NCI-H2029 treated with DMSO at 0.1 percent for 48 hours (cell line): ENCODE results near the gene RHOA.
"Not testable (repeated sequence)": the region's sequence is repeated elsewhere in the genome, so short reads cannot be mapped to it uniquely, and the experiment has no call there.

Source experiments
- DNase-seq: peaks from one replicate; lab custom pipeline; 2025; lab: John Stamatoyannopoulos, UW

The RHOA gene

DNA sequence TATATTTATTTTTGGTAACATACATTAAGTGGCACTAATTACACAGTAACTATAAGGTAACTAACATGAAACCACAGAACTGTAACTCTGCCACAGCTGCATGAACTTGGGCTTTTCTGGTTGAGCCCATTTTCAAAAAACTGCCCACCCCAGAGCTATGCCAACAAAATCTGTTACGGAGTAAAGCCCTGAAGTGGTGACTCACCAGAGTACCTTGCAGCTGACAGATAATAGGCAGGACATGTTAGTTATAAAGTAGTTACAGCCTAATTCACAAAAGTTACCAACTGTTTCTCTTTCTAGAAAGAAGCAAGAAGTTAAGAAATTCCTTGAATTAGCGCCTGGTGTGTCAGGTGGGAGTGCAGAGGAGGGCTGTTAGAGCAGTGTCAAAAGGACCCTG lies 52.2 kb downstream of the RHOA start:
- no peak for DNase-seq

DNA sequence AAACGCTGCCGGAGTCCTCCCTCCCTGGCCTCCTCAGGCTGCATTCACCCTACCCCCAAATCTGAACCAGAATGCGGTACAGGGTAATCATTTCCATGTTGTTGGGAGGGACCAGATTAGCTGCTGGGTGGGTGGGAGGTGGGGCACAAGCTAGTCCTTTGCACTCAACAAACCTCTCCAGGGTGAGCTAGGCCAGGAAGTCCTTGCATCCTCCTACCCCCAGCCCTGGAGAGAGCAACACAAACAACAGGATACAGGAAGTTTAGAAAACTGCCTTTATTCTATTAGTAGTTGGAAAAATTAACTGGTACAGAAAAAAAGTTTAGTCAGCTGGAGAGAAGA lies 52.9 kb downstream of the RHOA start:
- no peak for DNase-seq

GRCh38 chr3:49358217-49358883 lies 53.4 kb downstream of the RHOA start, which contains the start of gene GPX1:
Gene GPX1 (minus strand): TSS chr3:49358353. CDS start chr3:49358278, 75 bp downstream.
- peak; percentile 54 for DNase-seq

DNA sequence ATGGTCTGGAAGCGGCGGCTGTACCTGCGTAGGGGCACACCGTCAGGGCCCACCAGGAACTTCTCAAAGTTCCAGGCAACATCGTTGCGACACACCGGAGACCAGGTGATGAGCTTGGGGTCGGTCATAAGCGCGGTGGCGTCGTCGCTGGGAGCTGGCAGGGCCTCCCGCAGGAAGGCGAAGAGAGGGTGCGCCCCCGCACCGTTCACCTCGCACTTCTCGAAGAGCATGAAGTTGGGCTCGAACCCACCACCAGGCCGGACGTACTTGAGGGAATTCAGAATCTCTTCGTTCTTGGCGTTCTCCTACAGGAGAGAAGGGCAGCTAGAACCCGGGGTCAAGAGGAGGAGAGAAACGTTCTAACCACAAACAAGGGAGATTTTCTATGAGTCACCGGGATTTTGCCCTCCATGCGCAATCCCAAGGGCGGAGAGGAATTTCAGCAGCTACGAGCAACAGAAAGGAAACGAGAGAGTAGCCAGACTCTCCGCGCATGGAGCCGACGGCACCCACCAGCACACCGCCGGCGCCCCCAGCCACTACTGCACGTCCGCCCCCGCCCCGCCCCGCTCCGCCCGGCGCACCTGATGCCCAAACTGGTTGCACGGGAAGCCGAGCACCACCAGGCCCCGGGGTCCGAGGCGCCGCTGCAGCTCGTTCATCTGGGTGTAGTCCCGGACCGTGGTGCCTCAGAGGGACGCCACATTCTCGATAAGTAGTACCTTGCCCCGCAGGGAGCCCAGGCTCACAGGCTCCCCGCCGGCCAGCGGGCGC lies 54.1 kb downstream of the RHOA start:
- not testable (repeated sequence) for DNase-seq

DNA sequence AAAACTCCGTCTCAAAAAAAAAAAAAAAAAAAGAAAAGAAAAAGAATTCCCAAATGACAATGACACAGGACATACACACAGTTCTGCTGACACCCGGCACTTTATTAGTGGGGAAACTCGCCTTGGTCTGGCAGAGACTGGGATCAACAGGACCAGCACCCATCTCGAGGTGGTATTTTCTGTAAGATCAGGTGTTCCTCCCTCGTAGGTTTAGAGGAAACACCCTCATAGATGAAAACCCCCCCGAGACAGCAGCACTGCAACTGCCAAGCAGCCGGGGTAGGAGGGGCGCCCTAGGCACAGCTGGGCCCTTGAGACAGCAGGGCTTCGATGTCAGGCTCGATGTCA lies 54.7 kb downstream of the RHOA start:
- not testable (repeated sequence) for DNase-seq

DNA sequence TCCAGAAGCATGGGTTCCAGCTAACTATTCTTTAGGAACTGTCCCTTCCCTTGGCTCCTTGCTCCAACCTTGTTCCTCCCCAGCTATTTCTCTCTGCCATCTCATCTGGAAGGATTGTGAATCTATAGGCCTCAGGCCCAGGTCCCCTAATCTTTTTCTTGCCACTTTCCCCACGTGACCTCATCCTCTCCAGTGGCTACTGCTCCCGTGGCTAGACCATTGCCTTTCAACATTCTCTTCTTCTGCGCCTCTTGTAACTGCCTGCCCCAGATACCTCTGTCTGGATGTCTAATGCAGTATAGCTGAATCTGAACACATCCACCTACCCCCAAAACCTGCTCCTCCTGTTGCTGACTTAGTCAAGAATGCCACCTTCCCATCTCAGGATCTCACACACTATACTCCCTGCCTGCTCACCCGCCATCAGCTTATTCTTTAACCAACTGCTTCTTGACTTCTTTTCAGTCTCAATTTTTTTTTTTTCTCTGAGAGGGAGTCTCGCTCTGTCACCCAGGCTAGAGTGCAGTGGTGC lies 58.8 kb downstream of the RHOA start:
- DNase-seq = no peak

DNA sequence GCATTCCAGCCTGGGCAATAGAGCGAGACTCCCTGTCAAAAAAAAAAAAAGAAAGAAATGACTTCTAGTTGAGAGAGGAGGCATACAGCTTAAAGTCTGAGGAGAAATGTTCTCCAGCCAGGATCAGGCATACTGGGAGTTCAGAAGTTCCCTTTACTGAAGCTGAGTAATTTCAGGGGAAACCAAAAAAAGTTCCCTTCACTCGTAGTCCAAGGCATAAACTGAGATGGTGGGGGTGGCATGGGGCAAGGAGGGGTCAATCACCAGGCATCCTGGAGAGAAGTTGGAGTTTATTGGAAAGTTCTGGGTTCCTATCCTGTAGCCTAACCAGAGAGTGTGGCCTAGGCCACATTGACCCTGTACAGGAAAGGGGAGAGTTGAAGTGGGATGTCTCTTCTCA lies 59.5 kb downstream of the RHOA start:
- DNase-seq = no peak

- DNase-seq = no peak
These were observed 60.2 kb downstream of the RHOA start for GRCh38 chr3:49351521-49352011.

DNA sequence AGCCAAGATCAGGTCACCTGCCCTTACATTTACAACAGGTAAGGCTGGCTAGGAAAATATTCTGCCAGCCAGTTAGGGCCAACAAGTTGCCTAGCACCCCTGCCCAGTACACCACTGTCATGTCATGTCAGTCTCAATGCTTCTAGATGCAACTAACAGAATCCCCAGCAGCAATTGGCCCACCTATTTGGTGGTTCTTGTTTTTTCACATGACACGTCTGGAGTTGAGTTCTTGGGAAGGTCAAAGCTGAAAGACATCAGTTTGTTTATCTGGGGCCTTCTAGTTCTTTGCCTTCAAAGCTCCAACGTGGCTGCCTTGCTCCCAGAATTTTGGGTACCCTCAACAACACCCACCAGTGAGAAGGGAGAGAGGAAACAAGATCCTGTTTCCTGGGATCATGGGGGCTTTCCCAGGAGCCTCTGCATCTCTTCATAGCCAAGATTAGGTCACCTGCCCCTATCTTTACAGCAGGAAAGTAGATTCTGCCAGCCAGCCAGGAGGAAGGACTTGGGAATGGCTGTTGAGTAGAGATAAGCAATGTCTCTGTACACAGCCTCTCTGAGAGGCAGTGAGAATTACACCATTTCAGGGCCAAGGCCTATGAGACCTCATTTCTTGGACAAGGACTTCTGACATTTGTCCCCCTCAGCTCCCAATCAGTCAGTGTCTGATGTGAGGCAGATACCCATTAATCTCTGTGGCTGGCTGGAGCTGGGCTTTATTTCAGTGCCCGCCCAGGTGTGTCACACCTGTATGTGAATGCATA lies 62.2 kb downstream of the RHOA start:
- no peak for DNase-seq

DNA sequence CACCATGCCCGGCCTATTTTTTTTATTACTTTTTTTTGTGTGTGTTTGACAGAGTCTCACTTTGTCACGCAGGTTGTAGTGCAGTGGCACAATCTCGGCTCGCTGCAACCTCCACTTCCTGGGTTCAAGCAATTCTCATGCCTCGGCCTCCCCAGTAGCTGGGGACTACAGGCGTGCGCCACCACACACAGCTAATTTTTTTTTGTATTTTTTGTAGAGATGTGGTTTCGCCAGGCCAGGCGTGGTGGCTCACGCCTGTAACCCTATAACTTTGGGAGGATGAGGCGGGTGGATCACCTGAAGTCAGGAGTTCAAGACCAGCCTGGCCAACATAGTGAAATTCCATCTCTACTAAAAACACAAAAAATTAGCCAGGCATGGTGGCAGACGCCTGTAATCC lies 63.4 kb downstream of the RHOA start:
- not testable (repeated sequence) for DNase-seq

DNA sequence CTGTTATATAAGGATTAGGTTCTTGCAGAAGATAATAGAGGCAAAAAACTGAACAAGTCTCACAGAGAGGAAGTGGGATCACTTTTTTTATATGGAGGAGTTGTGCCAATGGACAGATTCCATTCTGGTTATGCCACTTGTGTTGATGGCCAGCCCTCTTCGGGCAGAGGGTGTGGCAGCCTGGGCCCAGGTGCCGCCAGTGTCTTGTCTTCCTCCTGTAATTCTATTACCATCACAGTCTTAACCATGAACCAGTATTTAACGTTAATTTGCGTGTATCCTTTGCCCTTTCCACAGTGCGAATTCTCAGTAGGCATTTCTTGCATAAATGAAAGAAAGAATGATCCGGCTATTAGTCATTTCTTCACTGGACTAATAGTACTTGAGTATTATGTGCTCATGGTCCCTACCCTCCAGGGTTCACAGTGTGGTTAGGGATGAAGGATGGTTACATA lies 65.0 kb downstream of the RHOA start:
- no peak for DNase-seq

DNA sequence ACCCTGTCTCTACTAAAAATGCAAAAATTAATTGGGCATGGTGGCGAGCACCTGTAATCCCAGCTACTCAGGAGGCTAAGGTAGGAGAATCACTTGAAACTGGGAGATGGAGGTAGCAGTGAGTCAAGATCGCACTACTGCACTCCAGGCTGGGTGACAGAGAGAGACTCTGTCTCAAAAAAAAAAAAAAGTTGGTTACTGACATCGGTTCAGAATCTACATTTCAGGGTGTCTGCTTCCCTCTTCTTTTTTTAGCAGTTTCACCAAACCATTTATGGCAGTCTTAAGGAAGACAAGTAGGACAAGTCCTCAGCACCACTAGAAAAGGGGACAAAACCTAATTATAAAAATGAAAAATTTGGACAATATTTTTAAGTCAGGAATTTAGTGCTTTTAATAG lies 68.6 kb downstream of the RHOA start:
- no peak for DNase-seq

DNA sequence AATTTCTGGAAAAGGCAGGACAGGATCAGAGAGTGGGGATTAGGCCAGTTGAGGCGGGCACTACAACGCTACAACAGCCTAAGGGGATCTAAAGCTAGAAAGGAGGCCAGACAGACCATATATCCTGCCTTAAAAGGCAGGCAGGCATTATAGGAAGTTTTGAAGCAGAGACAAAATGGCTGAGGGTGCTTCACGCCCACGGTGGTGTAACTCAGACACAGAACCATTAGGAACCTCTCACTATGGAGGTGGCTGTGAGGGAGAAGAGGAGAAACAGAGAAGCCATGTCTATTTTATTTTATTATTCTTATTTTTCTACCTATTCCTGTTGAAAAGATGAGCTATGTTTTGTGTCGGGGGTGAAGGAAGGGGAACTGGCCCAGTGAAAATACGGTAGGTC lies 69.8 kb downstream of the RHOA start:
- DNase-seq = no peak

DNA sequence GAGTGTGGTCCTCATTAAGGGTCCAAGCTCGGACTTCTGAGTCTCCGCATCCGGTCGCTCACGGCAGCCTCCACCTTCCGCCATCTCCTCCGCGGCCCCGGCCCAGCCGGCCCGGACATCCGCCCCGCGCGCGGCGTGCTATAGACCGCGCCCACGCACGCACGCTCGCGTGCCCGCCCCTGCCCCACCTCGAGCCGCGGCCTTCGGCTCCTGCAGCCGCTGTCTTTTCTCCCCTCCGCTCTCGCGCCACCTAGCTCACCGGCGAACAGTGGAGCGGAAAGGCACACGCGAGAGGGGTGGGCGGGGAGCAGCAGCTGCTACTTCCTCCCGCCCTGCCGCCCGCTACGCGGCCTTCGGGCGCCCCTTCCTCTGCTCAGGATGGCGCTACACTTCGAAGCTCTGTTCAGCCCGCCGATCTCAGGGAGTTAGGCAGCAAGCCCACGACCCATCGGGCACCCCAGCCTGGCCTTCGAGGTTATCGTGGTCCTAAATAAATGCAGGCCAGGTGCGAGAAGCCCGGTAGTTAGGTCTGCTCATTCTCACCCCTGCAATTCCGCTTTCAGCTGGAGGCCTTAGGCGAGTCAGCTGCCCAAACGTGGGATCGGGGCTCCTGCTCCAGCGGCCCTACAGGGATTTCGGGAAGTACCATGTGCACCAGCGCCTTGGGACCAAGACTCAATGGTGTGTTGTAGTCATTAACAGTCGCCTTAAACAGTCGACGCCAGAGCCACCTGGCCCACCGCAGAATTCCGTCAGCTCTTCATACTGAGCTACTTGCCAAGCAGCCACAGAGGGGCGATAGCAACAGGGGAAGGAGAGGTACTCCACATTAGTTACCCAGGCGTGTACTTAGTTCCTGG lies 71.6 kb downstream of the RHOA start, which contains the start of gene USP4:
TSS of gene USP4 (minus strand) at position 113 of the 860 bp plus-strand sequence. CDS start at position 84, 29 bp downstream.
- peak; percentile 53 for DNase-seq

- no peak for DNase-seq
These were observed 72.2 kb downstream of the RHOA start for GRCh38 chr3:49339581-49339940.

DNA sequence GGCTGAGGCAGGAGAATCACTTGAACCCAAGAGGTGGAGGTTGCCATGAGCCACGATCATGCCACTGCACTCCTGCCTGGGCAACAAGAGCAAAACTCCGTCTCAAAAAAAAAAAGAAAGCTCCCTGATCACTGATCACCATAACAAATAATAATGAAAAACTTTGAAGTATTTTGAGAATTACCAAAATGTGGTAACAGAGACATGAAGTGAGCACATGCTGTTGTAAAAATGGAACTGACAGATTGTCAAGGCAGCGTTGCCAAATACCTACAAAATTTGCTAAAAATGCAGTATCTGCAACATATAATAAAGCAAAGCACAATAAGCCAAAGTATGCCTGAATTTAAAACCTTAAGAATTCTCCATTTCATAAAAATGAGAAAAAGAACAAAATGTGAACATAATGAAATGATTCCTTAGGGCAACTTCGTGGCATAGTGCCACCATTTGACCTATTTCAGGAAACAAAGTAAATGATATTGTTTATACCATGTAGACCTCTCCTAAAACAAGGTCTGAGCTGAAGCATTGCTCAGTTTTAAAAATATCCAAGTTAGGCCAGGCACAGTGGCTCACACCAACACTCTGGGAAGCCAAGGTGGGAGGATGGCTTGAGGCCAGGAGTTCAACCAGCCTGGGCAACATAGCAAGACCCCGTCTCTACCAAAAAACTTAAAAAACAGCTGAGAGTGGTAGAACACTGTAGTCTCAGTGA lies 77.7 kb downstream of the RHOA start:
- no peak for DNase-seq

- DNase-seq = no peak
These were observed 78.7 kb downstream of the RHOA start for GRCh38 chr3:49333091-49333490.

DNA sequence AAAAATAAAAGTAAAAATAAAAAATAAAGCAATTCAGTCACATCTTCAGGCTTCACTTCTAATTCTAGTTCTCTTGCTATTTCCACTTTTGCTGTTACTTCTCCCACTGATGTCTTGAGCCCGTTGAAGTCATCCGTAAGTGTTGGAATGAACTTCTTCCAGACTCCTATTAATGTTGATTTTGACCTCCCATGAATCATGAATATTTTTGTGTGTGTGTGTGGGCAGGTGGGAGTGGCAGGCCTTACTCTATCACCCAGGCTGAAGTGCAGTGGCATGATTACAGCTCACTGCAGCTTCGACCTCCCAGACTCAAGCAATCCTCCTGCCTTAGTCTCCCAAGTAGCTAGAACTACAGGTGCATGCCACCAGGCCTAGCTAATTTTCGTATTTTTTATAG lies 82.6 kb downstream of the RHOA start:
- DNase-seq = no peak

DNA sequence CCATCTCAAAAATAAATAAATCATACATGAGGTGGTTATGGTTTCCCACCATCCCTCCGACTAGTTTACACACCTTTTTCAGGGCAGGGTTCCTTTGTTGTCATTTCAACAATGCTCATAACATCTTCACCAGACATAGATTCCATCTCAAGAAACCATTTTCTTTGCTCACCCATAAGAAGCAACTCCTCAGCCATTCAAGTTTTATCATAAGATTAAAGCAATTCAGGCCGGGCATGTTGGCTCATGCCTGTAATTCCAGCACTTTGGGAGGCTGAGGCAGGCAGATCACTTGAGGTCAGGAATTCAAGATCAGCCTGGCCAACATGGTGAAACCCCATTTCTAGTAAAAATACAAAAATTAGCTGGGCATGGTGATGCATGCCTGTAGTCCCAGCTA lies 83.4 kb downstream of the RHOA start:
- DNase-seq = not testable (repeated sequence)

DNA sequence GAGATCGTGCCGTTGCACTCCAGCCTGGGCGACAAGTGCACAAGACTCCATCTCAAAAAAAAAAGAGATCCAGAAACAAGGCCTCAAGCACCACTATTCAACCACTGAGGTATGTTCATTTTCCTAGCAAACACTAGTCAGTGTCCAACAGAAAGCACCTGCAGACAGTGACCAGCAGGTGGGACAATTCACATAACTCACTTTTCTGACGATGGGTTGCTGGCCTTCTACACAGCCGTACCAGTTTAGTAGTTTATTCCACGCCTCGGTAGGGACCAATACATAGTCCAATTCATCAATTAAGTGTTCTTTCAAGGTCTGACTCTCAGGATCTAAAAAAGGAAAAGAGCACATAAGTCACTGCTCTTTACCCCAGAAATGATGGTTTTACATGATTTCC lies 84.3 kb downstream of the RHOA start:
- no peak for DNase-seq

DNA sequence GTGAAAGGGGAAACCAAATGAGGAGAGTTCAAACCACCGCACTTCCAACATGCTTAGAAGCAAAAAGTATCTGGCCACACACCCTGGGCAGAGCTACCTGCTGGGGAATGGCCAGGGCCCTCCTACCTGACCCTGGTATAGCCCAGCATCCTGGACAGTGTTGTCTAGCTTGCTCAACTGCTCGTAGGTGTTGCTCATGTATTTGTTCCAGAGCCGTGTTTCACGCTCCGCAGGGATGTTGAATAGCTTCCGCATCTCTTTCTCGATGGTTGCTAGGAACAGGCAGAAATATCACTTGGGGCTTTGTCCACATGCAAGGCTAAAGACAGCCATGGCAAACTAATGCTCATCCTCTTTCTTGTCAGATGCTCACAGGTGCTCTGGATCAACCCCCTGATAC lies 87.0 kb downstream of the RHOA start:
- DNase-seq = no peak
